ENCODE measurements around the gene DAPK3.

DNA sequence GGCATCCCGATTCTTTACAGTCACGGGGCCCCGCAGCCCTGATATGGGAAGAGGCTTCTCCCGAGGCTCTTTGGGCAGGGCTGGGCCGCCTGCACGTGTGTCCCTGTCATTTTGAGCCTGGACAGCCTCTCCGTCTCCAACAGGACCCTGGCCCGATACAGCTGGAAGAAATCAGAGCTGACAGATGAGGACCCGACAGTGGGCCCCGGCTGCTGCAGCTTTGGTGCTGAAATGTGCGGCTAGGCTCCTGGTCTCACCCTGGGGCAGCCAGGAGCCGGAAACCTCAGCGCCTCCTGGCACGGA, 39.9 kb upstream of the DAPK3 start:
- TF ChIP-seq, protein P1, sequence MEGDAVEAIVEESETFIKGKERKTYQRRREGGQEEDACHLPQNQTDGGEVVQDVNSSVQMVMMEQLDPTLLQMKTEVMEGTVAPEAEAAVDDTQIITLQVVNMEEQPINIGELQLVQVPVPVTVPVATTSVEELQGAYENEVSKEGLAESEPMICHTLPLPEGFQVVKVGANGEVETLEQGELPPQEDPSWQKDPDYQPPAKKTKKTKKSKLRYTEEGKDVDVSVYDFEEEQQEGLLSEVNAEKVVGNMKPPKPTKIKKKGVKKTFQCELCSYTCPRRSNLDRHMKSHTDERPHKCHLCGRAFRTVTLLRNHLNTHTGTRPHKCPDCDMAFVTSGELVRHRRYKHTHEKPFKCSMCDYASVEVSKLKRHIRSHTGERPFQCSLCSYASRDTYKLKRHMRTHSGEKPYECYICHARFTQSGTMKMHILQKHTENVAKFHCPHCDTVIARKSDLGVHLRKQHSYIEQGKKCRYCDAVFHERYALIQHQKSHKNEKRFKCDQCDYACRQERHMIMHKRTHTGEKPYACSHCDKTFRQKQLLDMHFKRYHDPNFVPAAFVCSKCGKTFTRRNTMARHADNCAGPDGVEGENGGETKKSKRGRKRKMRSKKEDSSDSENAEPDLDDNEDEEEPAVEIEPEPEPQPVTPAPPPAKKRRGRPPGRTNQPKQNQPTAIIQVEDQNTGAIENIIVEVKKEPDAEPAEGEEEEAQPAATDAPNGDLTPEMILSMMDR (IDR thresholded peaks at IDR 0.05; ENCODE audit: low read length): no peak
- TF ChIP-seq EZH2 (optimal IDR thresholded peaks at IDR 0.05; ENCODE audit: low read depth, low read length): no peak
- TF ChIP-seq EZH2phosphoT487 (IDR thresholded peaks at IDR 0.05; ENCODE audit: low read length): no peak
